AG04449 (cell line): ENCODE measurements around the gene ARMC9.

Source experiments
- CTCF ChIA-PET: fragments of 350-600 bp; formaldehyde crosslinking; extraction: SDS; loops from one replicate; lab custom pipeline; 2021; ENCODE audit warnings: antibody characterized with exemption; lab: Yijun Ruan, JAX
- POLR2A ChIA-PET: fragments of 400-600, 350-600 bp; formaldehyde crosslinking; extraction: SDS; loops from one replicate; lab custom pipeline; 2020; ENCODE audit warnings: antibody characterized with exemption, inconsistent platforms; lab: Yijun Ruan, JAX
- DNase-seq: peaks from one replicate; pipeline ENCODE4 v3.0.0-alpha.2; 2010; ENCODE audit warnings: low read depth, low spot score
- H3K4me3 ChIP-seq: 2 replicates; pipeline ENCODE4 v1.5.1; 2011; ENCODE audit warnings: low read depth, mild to moderate bottlenecking, control low read depth, low read length
- CTCF ChIP-seq: IDR thresholded peaks from one replicate; pipeline ENCODE4 v1.5.1; 2011; ENCODE audit warnings: mild to moderate bottlenecking, moderate library complexity, low read length, control low read depth, inconsistent platforms; ENCODE audit not compliant: insufficient read depth; ENCODE audit errors: missing control alignments

Gene ARMC9

GRCh38 chr2:231186325-231186724 lies 12.1 kb upstream of the ARMC9 start:
- ChIA-PET POLR2A (no interaction called here), CTCF (interaction anchor here (3.6 kb wide), 1 partner anchor 83 kb away, joined by 21 read pairs; no protein-coding TSS in a partner anchor)
- TF ChIP-seq CTCF, result no peak
- DNase-seq, result no peak
- no peak overlapping the region for H3K4me3 ChIP-seq

- POLR2A ChIA-PET, result interaction anchor here (1.2 kb wide), 2 partner anchors 26 to 35 kb away, joined by 4 to 5 read pairs; no protein-coding TSS in a partner anchor
- CTCF ChIA-PET, result interaction anchor here (0.7 to 3.6 kb wide), 2 partner anchors 48 to 84 kb away, joined by 3 to 21 read pairs; no protein-coding TSS in a partner anchor
- peak; percentile 31 for DNase-seq
- TF ChIP-seq CTCF, result no peak
- H3K4me3 ChIP-seq, result no peak overlapping the region
Observed at GRCh38 chr2:231187736-231188505, 10.5 kb upstream of the ARMC9 start.

GRCh38 chr2:231188506-231189170 lies 9.8 kb upstream of the ARMC9 start:
- TF ChIP-seq CTCF, result no peak
- no peak overlapping the region for H3K4me3 ChIP-seq
- DNase-seq, result no peak
- CTCF ChIA-PET, result interaction anchor here (1.0 to 13.5 kb wide), 3 partner anchors 60 to 87 kb away, joined by 3 to 336 read pairs (median 21); no protein-coding TSS in a partner anchor
- POLR2A ChIA-PET, result no interaction called here

GRCh38 chr2:231189171-231189530 lies 9.3 kb upstream of the ARMC9 start:
- ChIA-PET POLR2A (no interaction called here), CTCF (interaction anchor here (0.9 to 13.5 kb wide), 4 partner anchors 13 to 87 kb away, joined by 3 to 336 read pairs (median 3); no protein-coding TSS in a partner anchor)
- DNase-seq, result no peak
- TF ChIP-seq CTCF, result no peak
- H3K4me3 ChIP-seq, result no peak overlapping the region

GRCh38 chr2:231189571-231190495 lies 8.6 kb upstream of the ARMC9 start:
- ChIA-PET CTCF (interaction anchor here (0.8 to 13.5 kb wide), 8 partner anchors 10 to 88 kb away, joined by 3 to 336 read pairs (median 3); no protein-coding TSS in a partner anchor), POLR2A (no interaction called here)
- no peak for TF ChIP-seq CTCF
- no peak overlapping the region for H3K4me3 ChIP-seq
- no peak for DNase-seq
